SKM-1 treated with dmso at 0.1 percent for 144 hours (cell line): ENCODE measurements around the gene ADAMTS13.
A peak's percentile ranks its signal among the peaks of the same experiment; 100 is the strongest.
"Not testable (repeated sequence)": the region's sequence is repeated elsewhere in the genome, so short reads cannot be mapped to it uniquely, and the experiment has no call there.

Experiments
- DNase-seq: peaks from one replicate; lab custom pipeline; 2025; ENCODE audit not compliant: unreplicated experiment; lab: John Stamatoyannopoulos, UW

ADAMTS13 gene

GRCh38 chr9:133423216-133423615, 1.0 kb downstream of the ADAMTS13 start:
- no peak for DNase-seq

DNA sequence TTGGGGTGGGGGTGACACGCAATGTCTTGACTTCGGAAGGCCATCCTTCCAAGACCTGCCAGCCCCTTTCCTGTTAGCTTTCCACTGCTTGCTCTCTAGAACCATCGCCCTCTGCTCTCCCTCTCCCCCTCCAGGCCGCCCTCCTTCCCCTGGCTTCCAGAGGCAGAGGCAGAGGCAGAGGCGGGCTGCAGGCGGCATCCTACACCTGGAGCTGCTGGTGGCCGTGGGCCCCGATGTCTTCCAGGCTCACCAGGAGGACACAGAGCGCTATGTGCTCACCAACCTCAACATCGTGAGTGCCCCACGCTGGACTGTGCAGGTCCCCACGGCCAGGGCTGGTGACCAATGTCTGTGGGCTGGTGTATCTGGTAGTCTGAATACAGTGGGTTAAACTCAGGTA, 2.0 kb downstream of the ADAMTS13 start:
- DNase-seq = no peak

DNA sequence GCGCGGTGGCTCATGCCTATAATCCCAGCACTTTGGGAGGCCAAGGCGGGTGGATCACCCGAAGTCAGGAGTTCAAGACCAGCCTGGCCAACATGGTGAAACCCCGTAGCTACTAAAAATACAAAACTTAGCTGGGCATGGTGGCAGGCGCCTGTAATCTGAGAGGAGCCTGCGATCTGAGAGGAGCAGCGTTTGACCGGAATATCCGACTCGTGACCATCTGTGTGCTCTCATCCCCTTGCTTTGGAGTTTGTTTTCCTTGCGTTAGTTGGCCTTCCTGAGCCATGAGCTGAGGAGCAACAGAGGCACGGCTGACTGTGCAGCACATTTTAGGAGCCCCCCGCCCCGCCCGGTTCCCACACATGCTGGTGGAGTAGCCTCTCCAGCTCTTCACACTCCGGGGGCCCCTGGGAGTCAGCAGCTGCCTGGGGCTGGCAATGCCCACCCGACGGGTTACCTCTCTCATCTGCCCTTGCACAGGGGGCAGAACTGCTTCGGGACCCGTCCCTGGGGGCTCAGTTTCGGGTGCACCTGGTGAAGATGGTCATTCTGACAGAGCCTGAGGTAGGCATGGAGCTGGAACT, 3.0 kb downstream of the ADAMTS13 start:
- no peak for DNase-seq

DNA sequence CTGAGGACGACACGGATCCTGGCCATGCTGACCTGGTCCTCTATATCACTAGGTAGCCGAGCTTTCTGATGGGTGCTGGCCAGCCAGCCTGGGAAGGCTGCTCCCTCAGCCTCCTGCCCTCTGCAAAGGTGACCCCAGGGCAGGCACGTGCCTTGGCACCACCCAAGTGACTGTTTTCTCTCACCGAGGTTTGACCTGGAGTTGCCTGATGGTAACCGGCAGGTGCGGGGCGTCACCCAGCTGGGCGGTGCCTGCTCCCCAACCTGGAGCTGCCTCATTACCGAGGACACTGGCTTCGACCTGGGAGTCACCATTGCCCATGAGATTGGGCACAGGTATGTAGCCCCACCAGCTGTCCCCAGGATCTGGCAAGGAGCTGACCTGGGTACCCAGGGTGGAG, 3.8 kb downstream of the ADAMTS13 start:
- no peak for DNase-seq

GRCh38 chr9:133427658-133428348, 5.6 kb downstream of the ADAMTS13 start:
- DNase-seq = no peak

DNA sequence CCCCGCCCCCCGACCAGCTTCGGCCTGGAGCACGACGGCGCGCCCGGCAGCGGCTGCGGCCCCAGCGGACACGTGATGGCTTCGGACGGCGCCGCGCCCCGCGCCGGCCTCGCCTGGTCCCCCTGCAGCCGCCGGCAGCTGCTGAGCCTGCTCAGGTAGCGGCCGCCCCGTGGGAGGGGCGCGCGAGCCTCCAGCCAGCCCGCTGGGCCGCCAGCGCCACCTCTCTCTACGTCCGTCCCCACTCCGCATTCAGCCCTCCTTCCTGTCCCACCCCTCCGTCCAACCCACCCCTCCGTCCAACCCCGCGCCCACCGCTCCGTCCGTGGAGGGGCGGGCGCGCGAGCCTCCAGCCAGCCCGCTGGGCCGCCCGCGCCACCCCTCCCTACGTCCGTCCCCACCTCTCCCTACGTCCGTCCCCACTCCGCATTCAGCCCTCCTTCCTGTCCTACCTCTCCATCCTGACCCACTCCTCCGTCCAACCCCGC, 6.5 kb downstream of the ADAMTS13 start:
- no peak for DNase-seq

- no peak for DNase-seq
Observed at GRCh38 chr9:133429214-133429613, 7.0 kb downstream of the ADAMTS13 start.

GRCh38 chr9:133429641-133430161, 7.5 kb downstream of the ADAMTS13 start:
- DNase-seq = no peak

DNA sequence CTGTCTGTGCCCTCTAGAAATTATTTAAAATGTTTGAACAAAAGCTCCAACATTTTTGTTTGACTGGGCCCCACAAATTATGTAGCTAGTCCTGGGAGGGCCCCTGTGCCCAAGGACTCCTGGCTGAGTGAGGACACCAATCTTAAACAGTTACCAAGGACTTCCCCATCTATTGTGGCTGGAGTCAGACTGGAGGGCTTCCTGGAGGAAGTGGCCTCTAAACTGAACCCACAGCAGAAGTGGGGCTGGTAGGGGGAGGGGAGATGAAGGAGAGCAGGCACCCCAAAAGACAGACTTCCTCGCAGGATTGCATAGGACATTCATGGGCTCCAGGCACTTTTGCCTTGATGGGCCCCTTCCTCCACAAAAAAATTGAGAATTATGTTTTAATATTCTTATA, 8.1 kb downstream of the ADAMTS13 start:
- DNase-seq = peak; percentile 31

DNA sequence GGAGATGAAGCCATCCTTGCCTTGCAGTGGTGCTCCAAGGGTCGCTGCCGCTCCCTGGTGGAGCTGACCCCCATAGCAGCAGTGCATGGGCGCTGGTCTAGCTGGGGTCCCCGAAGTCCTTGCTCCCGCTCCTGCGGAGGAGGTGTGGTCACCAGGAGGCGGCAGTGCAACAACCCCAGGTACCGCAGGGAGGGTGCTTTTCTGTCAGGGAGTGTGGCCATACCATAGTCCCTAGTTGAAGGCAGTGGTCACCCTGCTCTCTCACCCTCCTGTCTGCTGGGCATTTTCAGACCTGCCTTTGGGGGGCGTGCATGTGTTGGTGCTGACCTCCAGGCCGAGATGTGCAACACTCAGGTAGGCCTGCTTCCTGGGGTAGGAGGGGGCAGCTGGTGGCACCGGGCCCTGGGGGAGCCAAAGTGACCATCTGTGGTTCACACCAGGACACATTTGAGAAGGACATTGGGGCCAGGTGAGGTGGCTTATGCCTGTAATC, 11.2 kb downstream of the ADAMTS13 start:
- DNase-seq = no peak

GRCh38 chr9:133436681-133437080, 14.5 kb downstream of the ADAMTS13 start:
- DNase-seq = no peak

DNA sequence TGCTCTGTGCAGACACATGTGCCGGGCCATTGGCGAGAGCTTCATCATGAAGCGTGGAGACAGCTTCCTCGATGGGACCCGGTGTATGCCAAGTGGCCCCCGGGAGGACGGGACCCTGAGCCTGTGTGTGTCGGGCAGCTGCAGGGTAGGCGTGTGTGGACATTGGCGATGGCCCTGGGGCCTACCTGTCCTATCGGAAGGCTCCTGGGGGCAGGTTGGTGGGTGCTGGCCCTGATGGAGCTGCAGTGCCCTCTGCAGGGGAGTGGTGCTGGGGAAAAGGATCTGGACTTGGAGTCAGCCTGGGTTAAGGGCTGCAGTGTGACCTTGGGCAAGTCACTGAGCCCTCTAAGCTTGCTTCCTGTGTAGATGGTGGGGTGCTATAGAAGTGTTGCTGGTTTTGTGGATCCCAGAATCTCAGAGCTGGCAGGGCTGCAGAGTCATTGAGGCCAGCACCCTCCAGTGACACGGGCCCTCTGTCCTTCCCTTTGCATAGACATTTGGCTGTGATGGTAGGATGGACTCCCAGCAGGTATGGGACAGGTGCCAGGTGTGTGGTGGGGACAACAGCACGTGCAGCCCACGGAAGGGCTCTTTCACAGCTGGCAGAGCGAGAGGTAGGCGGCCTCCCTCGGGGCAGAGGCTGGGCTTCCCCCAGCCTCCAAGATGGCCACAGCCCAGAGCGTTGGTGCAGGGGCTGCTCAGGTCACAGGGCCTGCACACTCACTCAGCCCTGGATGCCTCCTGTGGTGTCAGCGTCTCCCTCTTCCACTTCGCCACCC, 15.8 kb downstream of the ADAMTS13 start:
- no peak for DNase-seq

GRCh38 chr9:133439337-133439736, 17.2 kb downstream of the ADAMTS13 start:
- DNase-seq = no peak

DNA sequence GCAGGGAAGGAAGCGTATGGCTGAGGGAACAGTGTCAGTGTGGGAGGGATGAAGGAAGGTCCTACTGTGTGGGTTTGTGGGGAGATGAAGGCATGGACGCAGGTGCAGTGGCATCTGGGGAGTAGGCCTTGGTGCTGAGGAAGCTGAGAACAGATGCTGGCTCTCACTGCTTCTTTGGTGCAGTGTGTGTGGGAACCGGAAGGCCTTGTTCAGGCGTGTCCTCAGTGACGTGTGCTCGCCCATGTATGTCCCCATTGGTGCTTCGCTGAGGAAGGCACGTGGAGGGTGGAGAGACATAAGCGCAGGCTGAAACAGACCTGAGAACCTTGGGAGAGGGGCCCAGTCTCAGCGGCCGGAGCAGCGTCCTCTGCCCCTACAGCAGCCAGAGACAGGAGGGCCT, 18.7 kb downstream of the ADAMTS13 start:
- DNase-seq = no peak

GRCh38 chr9:133441571-133441970, 19.4 kb downstream of the ADAMTS13 start:
- DNase-seq = no peak

- DNase-seq = no peak
Observed at GRCh38 chr9:133443248-133443647, 21.1 kb downstream of the ADAMTS13 start.

DNA sequence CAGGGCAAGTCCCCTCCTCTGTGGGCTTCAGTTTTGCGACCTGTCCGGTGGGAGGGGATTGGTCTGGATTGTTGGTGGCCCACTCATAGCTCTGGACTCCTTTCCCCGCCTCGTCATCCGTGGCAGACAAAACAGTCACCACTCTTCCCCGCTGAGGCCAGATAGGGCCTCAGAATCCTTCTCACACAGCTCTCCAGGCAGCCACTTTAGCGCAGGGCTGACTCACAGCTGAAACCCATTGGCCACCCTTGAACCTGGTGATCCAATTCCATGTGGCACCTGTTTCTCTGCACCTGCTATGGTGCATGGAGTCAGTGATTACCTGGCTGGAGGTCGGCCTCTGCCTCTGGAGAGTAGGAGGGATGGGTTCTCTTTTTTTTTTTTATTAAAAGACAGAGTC, 21.8 kb downstream of the ADAMTS13 start:
- DNase-seq = no peak

DNA sequence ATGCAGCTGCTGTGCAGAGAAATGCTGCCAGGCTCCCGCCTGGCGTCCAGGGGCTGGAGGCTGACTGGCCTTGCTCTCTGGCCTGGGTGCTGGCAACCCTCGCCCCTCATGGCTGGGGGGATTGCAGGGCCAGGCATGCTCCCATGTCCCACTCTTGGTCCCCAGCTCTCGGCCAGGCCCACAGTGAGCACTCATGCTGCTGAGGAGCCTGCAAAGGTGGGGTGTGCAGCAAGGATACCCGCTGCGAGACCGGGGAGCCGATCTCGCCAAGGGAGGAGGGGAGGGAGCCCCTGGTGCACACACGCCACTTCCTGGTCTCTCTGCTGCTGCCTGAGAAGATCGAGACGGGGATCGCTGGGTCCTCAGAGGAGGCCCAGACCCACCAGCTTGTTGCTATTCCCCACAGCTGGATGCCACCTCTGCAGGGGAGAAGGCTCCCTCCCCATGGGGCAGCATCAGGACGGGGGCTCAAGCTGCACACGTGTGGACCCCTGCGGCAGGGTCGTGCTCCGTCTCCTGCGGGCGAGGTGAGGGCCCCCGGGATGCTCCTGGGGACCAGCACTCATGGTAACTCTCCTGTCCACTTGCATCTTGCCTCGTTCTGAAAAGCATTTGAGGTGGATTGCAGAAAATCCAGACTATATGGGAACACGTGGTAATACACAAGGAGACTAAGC, 23.3 kb downstream of the ADAMTS13 start:
- no peak for DNase-seq

- no peak for DNase-seq
Observed at GRCh38 chr9:133448487-133448972, 26.4 kb downstream of the ADAMTS13 start.

- DNase-seq = no peak
Observed at GRCh38 chr9:133449760-133450159, 27.6 kb downstream of the ADAMTS13 start.

DNA sequence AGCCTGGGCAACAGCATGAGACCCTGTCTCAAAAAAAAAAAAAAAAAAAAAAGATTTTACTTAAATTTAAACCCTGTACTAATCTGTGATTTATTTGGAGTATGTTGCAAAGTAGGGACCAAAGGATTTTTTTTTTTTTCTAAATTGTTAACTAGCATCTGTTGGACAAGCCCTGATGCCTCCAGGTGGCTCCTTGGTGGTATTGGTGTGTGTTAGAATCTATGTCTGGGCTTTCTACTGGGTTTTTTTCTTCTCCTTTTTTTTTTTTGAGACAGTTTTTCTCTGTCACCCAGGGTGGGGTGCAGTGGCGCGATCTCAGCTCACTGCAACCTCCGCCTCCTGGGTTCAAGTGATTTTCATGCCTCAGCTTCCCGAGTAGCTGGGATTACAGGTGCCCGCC, 29.7 kb downstream of the ADAMTS13 start:
- DNase-seq = not testable (repeated sequence)
